Neural progenitor cell (in vitro differentiated cells): Measurements from ENCODE around the gene RELN. TPM values are rescaled to one million over a fixed set of nuclear protein-coding genes. Genes with fewer than 3 reads are reported as not detected.

Experiments
- DNase-seq: peaks from one replicate; pipeline ENCODE4 v3.0.0-alpha.2; 2016; ENCODE audit warnings: low spot score
- H2AFZ ChIP-seq: fragments of 200-600 bp; sonication (generic); replicated peaks from 2 replicates; pipeline ENCODE4 v1.6.1; 2016; ENCODE audit warnings: antibody characterized with exemption
- H3F3A ChIP-seq: fragments of 200-600 bp; sonication (generic); 2 replicates; pipeline ENCODE4 v1.6.1; 2016; ENCODE audit warnings: antibody characterized with exemption, low read depth
- H3K27ac ChIP-seq: fragments of 200-600 bp; sonication (generic); 2 replicates; pipeline ENCODE4 v1.5.1; 2016; ENCODE audit warnings: mild to moderate bottlenecking
- H3K27me3 ChIP-seq: fragments of 200-600 bp; sonication (generic); 2 replicates; pipeline ENCODE4 v1.6.1; 2016; ENCODE audit warnings: mild to moderate bottlenecking, moderate library complexity
- H3K36me3 ChIP-seq: fragments of 200-600 bp; sonication (generic); 2 replicates; pipeline ENCODE4 v1.5.1; 2016
- H3K4me1 ChIP-seq: fragments of 200-600 bp; sonication (generic); 2 replicates; pipeline ENCODE4 v1.6.1; 2016; ENCODE audit warnings: mixed run types
- H3K4me2 ChIP-seq: fragments of 200-600 bp; sonication (generic); 2 replicates; pipeline ENCODE4 v1.6.1; 2016
- H3K4me3 ChIP-seq: fragments of 200-600 bp; sonication (generic); 2 replicates; pipeline ENCODE4 v1.5.1; 2016
- H3K79me2 ChIP-seq: fragments of 200-600 bp; sonication (generic); 2 replicates; pipeline ENCODE4 v1.6.1; 2016; ENCODE audit warnings: low read depth
- H3K9ac ChIP-seq: fragments of 200-600 bp; sonication (generic); 2 replicates; pipeline ENCODE4 v1.6.1; 2016
- H3K9me3 ChIP-seq: fragments of 200-600 bp; sonication (generic); 2 replicates; pipeline ENCODE4 v1.5.1; 2016; ENCODE audit warnings: low read depth
- H4K20me1 ChIP-seq: fragments of 200-600 bp; sonication (generic); 2 replicates; pipeline ENCODE4 v1.6.1; 2016; ENCODE audit warnings: low read depth
- H3K27ac Mint-ChIP-seq: 3 replicates; pipeline ENCODE4 v1.8.0; 2021; ENCODE audit warnings: mixed read lengths
- H3K27me3 Mint-ChIP-seq: 2 replicates; pipeline ENCODE4 v1.8.0; 2022; ENCODE audit warnings: low read depth, mild to moderate bottlenecking, inconsistent platforms, moderate library complexity, mixed read lengths; ENCODE audit not compliant: insufficient read depth
- H3K36me3 Mint-ChIP-seq: 3 replicates; pipeline ENCODE4 v1.8.0; 2021; ENCODE audit warnings: mixed read lengths
- H3K4me1 Mint-ChIP-seq: 3 replicates; pipeline ENCODE4 v1.8.0; 2021; ENCODE audit warnings: mixed read lengths
- H3K4me3 Mint-ChIP-seq: 3 replicates; pipeline ENCODE4 v1.8.0; 2021; ENCODE audit warnings: mild to moderate bottlenecking, moderate library complexity, mixed read lengths
- H3K9me3 Mint-ChIP-seq: 3 replicates; pipeline ENCODE4 v1.8.0; 2020; ENCODE audit warnings: mixed read lengths
- CTCF ChIP-seq: fragments of 200-600 bp; sonication (generic); IDR thresholded peaks from 2 replicates; pipeline ENCODE4 v1.5.1; 2017; ENCODE audit warnings: antibody characterized with exemption, mild to moderate bottlenecking
- EZH2 ChIP-seq: fragments of 200-600 bp; sonication (generic); IDR thresholded peaks from 2 replicates; pipeline ENCODE4 v1.6.1; 2017; ENCODE audit warnings: antibody characterized with exemption, mild to moderate bottlenecking, moderate library complexity
- EZH2phosphoT487 ChIP-seq: fragments of 200-600 bp; sonication (generic); IDR thresholded peaks from 2 replicates; pipeline ENCODE4 v1.6.1; 2017; ENCODE audit warnings: antibody characterized with exemption
- total RNA-seq: library from RNA; depleted of rRNA; stranded (reverse); fragments of >200 nt; gene quantifications from 2 replicates; pipeline ENCODE4 v1.2.3, GENCODE V29; 2015; ENCODE audit warnings: low replicate concordance

RELN gene
- total RNA-seq, 1 donor from 2014 or later: 0.02 TPM

GRCh38 chr7:103580031-103580430 lies 409.4 kb downstream of the RELN start:
- Mint-ChIP-seq H3K36me3 (no peaks in the 10 kb centered on the region), H3K4me1 (no peaks in the 10 kb centered on the region), H3K4me3 (no peak overlapping the region), H3K9me3 (no peaks in the 10 kb centered on the region), H3K27ac (no peak overlapping the region), H3K27me3 (no peaks in the 10 kb centered on the region)
- H3K27ac ChIP-seq: no peak overlapping the region
- H3K27me3 ChIP-seq: no peaks in the 10 kb centered on the region
- no peaks in the 10 kb centered on the region for H3F3A ChIP-seq
- H2AFZ ChIP-seq: no peak overlapping the region
- TF ChIP-seq EZH2phosphoT487 (no peak), EZH2 (no peak), CTCF (no peak)
- H4K20me1 ChIP-seq: no peaks in the 10 kb centered on the region
- H3K4me2 ChIP-seq: no peak overlapping the region
- no peak for DNase-seq
- H3K79me2 ChIP-seq: no peaks in the 10 kb centered on the region
- H3K4me1 ChIP-seq: no peaks in the 10 kb centered on the region
- no peaks in the 10 kb centered on the region for H3K36me3 ChIP-seq
- no peak overlapping the region for H3K9ac ChIP-seq
- H3K9me3 ChIP-seq: no peaks in the 10 kb centered on the region
- H3K4me3 ChIP-seq: no peak overlapping the region

- H4K20me1 ChIP-seq: no peaks in the 10 kb centered on the region
- no peaks in the 10 kb centered on the region for H3K27me3 ChIP-seq
- no peak overlapping the region for H3K4me2 ChIP-seq
- H3K27me3 Mint-ChIP-seq: no peaks in the 10 kb centered on the region
- H2AFZ ChIP-seq: no peak overlapping the region
- no peaks in the 10 kb centered on the region for H3K9me3 Mint-ChIP-seq
- no peaks in the 10 kb centered on the region for H3F3A ChIP-seq
- H3K4me3 ChIP-seq: no peak overlapping the region
- H3K36me3 ChIP-seq: no peaks in the 10 kb centered on the region
- no peak overlapping the region for H3K27ac ChIP-seq
- H3K9me3 ChIP-seq: no peaks in the 10 kb centered on the region
- no peaks in the 10 kb centered on the region for H3K4me1 ChIP-seq
- no peak overlapping the region for H3K27ac Mint-ChIP-seq
- H3K79me2 ChIP-seq: no peaks in the 10 kb centered on the region
- H3K4me1 Mint-ChIP-seq: no peaks in the 10 kb centered on the region
- DNase-seq: no peak
- H3K36me3 Mint-ChIP-seq: no peaks in the 10 kb centered on the region
- no peak overlapping the region for H3K9ac ChIP-seq
- TF ChIP-seq EZH2 (no peak), CTCF (no peak), EZH2phosphoT487 (no peak)
- no peak overlapping the region for H3K4me3 Mint-ChIP-seq
Observed at GRCh38 chr7:103577059-103577458, 412.4 kb downstream of the RELN start.

GRCh38 chr7:103576641-103577040 lies 412.8 kb downstream of the RELN start:
- Histone ChIP-seq H3K4me1 (no peaks in the 10 kb centered on the region), H3K36me3 (no peaks in the 10 kb centered on the region), H3K9ac (no peak overlapping the region), H4K20me1 (no peaks in the 10 kb centered on the region), H3K79me2 (no peaks in the 10 kb centered on the region), H3K9me3 (no peaks in the 10 kb centered on the region), H3F3A (no peaks in the 10 kb centered on the region), H2AFZ (no peak overlapping the region), H3K4me2 (no peak overlapping the region), H3K27me3 (no peaks in the 10 kb centered on the region), H3K4me3 (no peak overlapping the region), H3K27ac (no peak overlapping the region)
- H3K4me3 Mint-ChIP-seq: no peak overlapping the region
- no peaks in the 10 kb centered on the region for H3K9me3 Mint-ChIP-seq
- no peak for DNase-seq
- no peaks in the 10 kb centered on the region for H3K27me3 Mint-ChIP-seq
- TF ChIP-seq EZH2 (no peak), CTCF (no peak), EZH2phosphoT487 (no peak)
- no peaks in the 10 kb centered on the region for H3K36me3 Mint-ChIP-seq
- no peaks in the 10 kb centered on the region for H3K4me1 Mint-ChIP-seq
- no peak overlapping the region for H3K27ac Mint-ChIP-seq
